NCI-H2196 (cell line): ENCODE measurements around the gene MCF2L.
A peak's percentile ranks its signal among the peaks of the same experiment; 100 is the strongest.

Experiments
- DNase-seq: peaks from one replicate; lab custom pipeline; 2025; ENCODE audit not compliant: unreplicated experiment; lab: John Stamatoyannopoulos, UW

Gene MCF2L

DNA sequence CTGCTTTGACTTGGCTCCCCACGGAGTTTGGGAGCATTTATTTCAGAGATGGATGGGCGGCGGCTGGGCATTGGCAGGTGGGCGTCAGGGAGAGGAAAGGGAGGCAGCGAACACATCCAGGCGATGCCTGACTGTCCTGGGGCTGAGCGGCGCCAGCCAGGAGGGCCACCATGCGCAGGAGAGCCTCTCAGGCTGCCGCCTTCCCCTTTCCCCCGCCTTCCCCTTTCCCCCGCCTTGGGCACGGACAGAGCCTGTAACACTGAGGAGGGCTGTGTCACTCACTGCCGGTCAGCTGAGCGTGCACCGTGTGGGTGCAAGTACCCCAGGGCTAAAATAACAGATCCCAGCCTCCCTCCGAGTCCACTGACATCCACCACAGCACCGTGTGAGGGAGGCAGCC lies 11.4 kb downstream of the MCF2L start:
- no peak for DNase-seq

GRCh38 chr13:112981451-112981850 lies 12.4 kb downstream of the MCF2L start:
- DNase-seq, result no peak

DNA sequence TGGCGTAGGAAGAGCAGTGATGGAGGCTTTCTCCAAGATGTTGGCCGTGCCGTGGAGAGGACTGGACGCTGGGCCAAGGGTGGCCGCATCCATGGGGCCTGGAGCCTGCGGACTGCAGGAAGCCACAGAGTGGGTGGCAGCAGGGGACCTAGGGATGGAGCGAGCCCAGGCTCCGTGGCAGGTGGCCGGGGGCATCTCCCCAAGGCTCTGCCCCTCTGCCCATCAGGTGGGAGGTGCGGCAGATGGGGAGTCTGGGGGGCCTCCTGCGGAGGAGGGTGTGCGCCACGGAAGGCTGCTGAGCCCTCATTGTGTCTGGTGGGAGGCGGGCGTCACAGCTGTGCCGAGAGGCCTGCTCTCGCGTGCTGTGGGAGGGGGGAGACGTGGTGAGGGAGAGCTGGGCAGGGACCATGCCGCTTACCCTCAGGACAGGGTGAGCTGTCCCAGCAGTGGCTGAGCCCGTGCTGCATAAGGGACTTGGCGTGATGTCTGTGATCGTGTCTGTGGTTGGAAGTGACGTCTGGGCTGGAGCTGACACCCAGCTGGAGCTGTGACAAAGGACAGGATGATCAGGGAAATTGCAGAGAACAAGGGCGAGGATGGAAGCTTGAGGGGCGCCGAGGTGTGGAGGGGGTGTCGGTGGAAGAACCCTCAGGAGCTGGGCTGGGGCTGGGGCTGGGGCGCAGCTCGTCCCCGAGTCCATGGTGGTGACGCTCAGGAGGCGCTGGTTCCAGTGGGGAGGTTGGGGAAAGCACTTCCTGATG lies 13.4 kb downstream of the MCF2L start:
- no peak for DNase-seq

DNA sequence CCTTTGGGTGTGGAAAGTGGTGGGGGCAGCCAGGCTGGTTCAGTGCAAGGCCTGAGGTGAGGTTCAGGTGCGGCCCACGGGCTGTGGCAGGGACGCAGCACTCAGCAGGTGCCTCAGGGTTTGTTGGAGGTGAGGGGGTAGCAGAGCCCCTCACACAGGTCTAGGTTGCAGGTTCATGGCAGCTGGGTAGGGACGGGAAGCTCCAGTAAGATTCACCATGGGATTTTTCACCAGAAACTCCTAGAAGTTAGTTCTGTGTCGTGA lies 14.0 kb downstream of the MCF2L start:
- no peak for DNase-seq

DNA sequence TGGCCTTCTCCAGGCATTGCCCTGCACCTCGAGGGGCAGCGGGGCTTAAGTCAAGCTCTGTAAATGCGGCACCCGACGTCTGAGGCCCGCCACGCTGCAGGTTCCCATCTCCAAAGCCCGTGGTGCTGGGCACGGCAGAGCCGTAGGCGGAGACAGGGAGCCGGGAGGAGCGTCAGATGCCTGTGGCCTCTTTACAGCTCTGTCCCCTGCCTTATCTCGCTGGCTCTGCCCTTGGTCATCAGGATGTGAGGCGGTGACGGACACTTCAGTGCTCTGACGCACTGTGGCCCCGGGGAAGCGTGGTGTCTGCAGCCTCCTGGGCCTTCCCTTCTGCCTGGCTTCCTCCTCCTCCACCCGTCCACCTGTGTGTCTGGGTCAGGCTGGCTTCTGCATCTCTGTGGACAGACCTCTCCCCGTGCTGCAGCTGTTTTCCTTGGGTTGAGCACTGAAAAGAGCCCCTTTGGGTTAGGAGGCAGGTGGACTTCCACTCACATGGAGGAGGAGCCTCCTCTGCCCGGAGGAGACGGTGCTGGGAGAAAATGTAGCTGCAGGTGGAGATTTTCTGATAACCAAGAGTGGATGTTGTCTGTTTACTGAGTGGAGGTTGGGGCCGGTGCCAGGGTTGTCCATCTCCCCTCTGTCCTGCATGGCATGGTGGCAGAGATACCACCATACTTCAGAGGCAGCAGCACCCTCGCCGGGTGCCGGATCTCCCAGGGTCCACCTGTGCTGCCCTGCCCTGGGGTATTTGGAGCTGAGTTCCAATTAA lies 14.6 kb downstream of the MCF2L start:
- DNase-seq, result no peak

- DNase-seq, result no peak
Measured at GRCh38 chr13:112984501-112984900, 15.5 kb downstream of the MCF2L start.

- DNase-seq, result no peak
Measured at GRCh38 chr13:112984954-112985802, 16.2 kb downstream of the MCF2L start.

DNA sequence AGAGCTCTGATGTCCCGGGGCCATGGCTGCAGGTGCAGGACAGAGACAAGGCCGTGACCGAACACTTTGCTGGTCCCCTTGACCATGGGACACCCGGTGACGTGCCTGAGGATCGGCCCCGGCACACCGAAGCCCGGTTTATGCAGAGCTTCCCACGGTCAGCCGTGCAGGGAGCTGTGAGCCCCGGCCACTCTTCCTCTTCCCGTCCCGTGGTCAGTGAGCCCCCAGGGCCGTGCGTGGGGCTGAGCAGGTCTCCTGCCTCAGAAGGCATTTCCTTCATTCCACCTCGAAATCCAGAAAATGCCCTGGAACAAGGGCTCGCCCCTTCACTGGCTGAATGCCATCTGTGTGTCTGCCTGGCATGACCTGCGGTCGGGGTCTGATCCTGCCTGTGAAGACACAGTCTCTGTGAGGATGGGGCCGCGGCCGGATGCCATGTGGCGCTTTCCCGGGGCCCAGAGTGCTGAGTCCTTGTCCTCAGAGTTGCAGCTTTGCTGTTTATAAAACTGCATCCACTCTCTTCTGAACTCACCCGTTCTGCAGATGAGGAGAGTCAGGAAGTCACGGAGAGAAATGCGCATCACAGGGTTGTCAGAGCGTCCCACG lies 16.9 kb downstream of the MCF2L start:
- DNase-seq, result no peak

DNA sequence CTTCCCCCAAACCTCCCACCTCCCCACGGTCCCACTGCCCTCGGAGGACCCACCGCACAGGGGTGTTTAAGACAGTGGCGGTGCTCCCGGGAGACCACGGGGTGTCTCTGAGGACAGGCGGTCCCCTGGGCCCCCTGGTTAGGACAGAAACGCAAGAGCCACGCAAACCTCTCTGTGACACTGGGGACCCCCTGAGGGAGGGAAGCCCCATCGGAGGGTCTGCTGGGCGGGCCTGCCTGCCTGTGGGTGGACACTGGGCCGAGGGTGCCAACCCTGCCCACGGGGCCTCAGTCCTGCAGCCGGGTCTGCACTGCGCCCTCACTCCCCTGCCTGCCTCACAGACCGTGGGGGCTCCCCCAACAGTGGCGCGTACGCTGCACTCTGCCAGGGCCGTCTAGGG lies 17.5 kb downstream of the MCF2L start:
- no peak for DNase-seq

GRCh38 chr13:112986946-112987681 lies 18.1 kb downstream of the MCF2L start:
- no peak for DNase-seq

- no peak for DNase-seq
Measured at GRCh38 chr13:112987682-112988024, 18.6 kb downstream of the MCF2L start.

GRCh38 chr13:112990783-112991182 lies 21.8 kb downstream of the MCF2L start:
- DNase-seq, result peak; percentile 84

GRCh38 chr13:112991609-112992008 lies 22.6 kb downstream of the MCF2L start:
- peak; percentile 25 for DNase-seq

GRCh38 chr13:112992931-112993680 lies 24.1 kb downstream of the MCF2L start:
- no peak for DNase-seq

DNA sequence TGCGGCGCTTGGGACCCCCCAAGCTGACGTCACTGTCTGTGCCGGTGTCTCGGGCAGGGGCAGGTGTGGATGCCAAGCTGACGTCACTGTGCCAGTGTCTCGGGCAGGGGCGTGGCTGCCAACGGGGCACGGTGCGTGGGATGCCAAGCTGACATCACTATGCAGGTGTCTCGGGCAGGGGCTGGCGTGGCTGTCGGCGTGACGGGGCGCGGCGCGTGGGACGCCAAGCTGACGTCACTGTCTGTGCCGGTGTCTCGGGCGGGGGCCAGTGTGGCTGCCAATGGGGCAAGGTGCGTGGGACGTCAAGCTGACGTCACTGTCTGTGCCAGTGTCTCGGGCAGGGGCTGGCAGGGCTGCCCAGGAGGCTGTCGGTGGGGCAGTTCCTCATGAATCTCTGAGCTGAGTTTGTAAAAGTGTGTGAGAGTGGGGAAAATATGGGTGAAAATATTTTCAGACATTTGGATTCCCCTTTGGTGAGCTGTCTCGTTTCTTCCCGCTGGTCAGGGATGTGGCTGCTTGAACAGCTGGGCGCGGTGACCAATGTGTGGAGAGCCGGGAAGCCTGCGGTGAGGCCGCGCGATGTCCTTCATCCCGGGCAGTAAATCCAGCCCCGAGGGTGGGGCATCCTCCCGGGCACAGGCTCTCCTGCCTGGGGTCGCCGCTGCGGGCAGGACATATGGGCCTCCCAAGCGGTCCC lies 25.2 kb downstream of the MCF2L start:
- DNase-seq, result no peak

DNA sequence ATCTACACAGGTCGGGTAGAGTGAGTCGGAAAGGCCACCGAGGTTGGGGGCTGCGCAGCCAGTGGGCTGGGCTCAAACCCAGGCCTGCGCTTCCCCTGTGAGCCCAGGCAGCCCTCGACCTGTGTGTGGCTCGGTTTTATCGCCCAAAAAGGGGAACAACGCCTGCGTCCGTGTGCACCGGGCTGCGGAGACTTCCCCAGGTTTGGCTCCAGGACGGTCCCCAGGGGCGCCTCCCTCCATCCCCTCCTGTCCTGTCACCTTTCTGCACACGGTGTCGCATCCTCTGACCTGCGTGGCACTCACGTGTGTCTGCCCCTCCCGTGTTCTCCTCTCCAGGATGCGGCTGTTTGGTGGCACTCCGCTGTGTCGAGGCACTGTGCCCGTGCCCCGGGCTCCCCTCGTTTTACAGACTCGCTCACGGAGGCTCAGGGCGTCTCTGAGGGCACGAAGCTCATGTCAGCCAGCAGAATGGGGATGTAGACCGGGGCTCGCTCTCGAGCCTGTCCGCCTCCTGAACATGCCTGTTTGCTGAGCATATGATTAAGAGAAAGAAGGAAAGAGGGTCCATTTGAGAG lies 25.9 kb downstream of the MCF2L start:
- no peak for DNase-seq

GRCh38 chr13:112995395-112996191 lies 26.6 kb downstream of the MCF2L start:
- no peak for DNase-seq

DNA sequence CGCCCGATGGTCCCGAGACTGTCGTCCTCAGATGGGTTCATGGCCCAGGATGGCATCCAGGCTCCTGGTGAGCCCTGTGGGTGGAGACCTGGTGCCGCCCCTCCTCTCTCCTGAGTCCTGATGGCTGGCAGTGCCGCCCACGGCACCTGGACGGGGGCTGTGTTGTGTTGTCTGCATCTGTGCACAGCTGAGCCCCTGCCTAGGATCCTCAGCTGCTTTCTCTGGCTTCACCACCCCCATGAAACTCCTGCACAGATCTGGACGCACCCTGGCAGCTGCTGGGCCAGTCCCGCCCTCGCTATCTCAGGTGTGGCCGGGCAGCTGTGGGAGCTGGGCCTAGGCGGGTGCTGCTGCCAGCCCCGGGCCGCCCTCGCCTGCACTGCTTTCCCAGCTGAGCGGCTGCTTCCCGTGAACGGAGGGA lies 27.7 kb downstream of the MCF2L start:
- no peak for DNase-seq
